Brain microvascular endothelial cell (primary cell): ENCODE data around the gene PSMB3.

Experiments
- DNase-seq: peaks from one replicate; pipeline ENCODE4 v3.0.0-alpha.2; 2020
- H3K27ac ChIP-seq: fragments of 250-450 bp; sonication (Bioruptor Pico); 2 replicates; pipeline ENCODE4 v1.5.1; 2020; ENCODE audit warnings: mild to moderate bottlenecking, moderate library complexity
- H3K27me3 ChIP-seq: fragments of 250-450 bp; sonication (Bioruptor Pico); replicated peaks from 2 replicates; pipeline ENCODE4 v1.5.1; 2020; ENCODE audit warnings: mild to moderate bottlenecking
- H3K36me3 ChIP-seq: fragments of 250-450 bp; sonication (Bioruptor Pico); replicated peaks from 2 replicates; pipeline ENCODE4 v1.5.1; 2020; ENCODE audit warnings: mild to moderate bottlenecking
- H3K4me3 ChIP-seq: 2 replicates; pipeline ENCODE4 v1.5.1; 2011; ENCODE audit warnings: low read depth, mild to moderate bottlenecking, control low read depth, low read length, moderate library complexity
- in situ Hi-C: cut with HindIII; loops from 2 replicates; pipeline ENCODE4 v1.10.0; 2017; ENCODE audit warnings: low sequenced_read_pairs, low pct_ligation_motif_present
- TF ChIP-seq, protein P1 (sequence below): IDR thresholded peaks from 2 replicates; pipeline ENCODE4 v1.5.1; 2011; ENCODE audit warnings: low read depth, mild to moderate bottlenecking, moderate library complexity, low read length, control low read depth, inconsistent platforms; ENCODE audit errors: missing control alignments

The PSMB3 gene

DNA sequence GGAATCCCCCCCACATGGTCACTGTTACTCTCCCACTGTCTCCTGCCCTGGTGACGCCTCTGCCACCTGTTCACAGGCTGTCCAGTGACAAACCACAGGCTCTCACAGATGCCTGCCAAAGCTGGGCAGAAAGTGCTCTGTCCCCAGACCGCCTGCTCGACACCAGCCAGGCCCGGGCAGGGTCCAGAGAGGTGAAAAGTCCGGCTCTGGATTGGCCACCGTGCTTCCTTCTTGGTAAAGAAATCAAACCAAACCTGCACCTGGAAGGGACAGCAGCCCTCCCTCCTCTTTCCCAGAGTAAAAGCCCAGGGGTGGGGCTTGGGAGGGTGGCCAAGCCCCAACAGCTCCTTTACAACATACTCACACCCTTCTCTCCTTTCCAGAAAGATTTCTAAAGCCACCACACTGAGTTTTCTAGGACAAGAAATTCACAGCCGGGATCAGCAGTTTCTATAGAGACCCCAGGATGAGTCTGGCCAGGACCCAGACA lies 10.6 kb upstream of the PSMB3 start:
- Histone ChIP-seq H3K27me3 (no peaks in the 10 kb centered on the region), H3K27ac (peak overlapping the region; percentile 62), H3K4me3 (no peak overlapping the region), H3K36me3 (peaks cover 29% of the 10 kb centered on the region)
- in situ Hi-C loops, result no loop called here
- TF ChIP-seq, protein P1, sequence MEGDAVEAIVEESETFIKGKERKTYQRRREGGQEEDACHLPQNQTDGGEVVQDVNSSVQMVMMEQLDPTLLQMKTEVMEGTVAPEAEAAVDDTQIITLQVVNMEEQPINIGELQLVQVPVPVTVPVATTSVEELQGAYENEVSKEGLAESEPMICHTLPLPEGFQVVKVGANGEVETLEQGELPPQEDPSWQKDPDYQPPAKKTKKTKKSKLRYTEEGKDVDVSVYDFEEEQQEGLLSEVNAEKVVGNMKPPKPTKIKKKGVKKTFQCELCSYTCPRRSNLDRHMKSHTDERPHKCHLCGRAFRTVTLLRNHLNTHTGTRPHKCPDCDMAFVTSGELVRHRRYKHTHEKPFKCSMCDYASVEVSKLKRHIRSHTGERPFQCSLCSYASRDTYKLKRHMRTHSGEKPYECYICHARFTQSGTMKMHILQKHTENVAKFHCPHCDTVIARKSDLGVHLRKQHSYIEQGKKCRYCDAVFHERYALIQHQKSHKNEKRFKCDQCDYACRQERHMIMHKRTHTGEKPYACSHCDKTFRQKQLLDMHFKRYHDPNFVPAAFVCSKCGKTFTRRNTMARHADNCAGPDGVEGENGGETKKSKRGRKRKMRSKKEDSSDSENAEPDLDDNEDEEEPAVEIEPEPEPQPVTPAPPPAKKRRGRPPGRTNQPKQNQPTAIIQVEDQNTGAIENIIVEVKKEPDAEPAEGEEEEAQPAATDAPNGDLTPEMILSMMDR, result no peak
- no peak for DNase-seq

DNA sequence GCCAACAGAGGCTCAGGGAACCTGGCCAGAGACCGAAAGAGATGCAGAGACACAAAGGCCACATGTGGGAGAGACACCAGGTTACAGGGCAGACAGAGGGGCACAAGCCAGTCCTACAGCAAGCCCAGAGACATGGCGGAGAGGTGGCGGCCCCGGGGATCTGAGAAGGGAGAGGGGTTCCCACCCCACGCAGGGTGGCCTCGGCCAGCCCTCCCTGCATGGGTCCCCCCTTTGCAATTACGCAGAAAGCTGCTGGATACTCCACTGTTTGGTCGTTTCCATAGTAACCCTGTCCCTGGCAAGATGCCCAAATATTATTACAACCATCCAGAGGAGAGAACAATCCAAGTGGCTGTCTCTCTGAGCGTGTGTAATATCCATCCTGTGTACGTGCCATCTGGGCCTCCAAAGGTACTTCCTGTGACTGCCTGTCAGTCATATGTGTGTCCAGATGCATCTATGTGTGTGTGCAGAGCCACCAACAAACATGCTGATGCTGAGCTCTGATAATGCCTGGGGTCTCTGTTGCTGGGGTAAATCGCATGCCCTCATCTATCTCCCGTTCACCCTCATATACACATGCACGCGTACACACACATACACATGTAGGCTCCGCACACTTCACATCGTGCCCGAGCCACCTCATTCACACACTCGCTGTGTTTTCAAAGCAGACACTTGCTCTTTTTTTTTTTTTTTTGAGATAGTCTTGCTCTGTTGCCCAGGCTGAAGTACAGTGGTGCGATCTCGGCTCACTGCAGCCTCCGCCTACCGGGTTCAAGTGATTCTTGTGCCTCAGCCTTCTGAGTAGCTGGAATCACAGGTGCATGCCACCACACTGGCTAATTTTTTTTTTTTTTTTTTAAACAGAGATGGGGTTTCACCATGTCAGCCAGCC lies 9.9 kb upstream of the PSMB3 start:
- peak overlapping the region; percentile 62 for H3K27ac ChIP-seq
- in situ Hi-C loops, result no loop called here
- TF ChIP-seq, protein P1, result no peak
- peak; percentile 96 for DNase-seq
- no peak overlapping the region for H3K4me3 ChIP-seq
- peaks cover 23% of the 10 kb centered on the region for H3K36me3 ChIP-seq
- H3K27me3 ChIP-seq, result no peaks in the 10 kb centered on the region

DNA sequence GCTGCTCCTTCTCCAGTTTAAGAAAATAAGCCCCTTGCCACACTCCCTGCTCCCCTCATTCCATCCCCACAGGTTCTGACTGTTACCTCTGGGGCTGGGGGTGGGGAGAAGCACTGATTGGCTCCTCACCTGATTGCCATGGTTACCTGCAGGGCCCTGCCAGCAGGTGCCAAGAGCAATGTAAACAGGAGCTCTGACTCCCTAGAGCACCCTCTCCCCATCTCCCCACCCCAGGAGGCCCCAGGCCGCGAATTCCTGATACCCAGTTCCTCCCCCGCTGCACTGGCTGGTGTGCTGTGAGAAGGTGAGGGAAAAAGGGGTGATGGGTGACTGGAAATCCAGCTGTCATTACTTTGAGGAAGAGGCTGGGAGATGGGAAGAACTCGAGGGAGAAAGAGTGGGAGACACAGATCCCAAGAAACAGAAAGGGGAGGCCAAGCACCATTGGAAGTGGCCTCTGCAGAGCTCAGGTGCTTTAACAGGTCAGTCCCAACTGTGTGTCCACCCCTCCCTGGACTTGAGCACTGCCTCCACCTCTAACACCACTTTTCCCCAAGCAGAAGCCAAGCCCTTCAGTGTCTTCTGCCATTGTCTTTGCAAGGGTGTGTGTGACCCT lies 8.9 kb upstream of the PSMB3 start:
- TF ChIP-seq, protein P1, result no peak
- DNase-seq, result no peak
- Histone ChIP-seq H3K27ac (no peak overlapping the region), H3K4me3 (no peak overlapping the region), H3K36me3 (peaks cover 14% of the 10 kb centered on the region), H3K27me3 (no peaks in the 10 kb centered on the region)
- in situ Hi-C loops, result no loop called here

DNA sequence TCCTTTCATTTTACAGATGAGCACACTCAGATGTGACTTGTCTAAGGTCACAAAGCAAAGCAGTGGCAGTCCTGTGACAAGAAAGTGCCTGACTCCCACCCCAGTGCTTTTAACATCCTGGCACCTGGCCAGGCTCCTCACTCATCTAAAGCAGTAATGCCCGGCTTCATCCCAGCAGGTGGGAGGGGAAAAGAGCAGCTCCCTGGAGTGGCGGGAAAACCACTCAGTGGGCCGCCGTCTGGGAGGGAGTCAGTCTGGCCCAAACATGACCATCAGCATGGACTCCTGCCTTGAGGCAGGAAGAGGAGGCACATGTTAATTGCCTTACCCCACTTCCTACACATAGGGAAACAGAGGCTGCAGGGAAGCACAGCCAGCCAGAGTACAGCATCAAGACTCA lies 7.0 kb upstream of the PSMB3 start:
- Histone ChIP-seq H3K27ac (no peak overlapping the region), H3K36me3 (no peaks in the 10 kb centered on the region), H3K27me3 (no peaks in the 10 kb centered on the region), H3K4me3 (peak overlapping the region; percentile 99)
- TF ChIP-seq, protein P1, result no peak
- in situ Hi-C loops, result no loop called here
- no peak for DNase-seq

DNA sequence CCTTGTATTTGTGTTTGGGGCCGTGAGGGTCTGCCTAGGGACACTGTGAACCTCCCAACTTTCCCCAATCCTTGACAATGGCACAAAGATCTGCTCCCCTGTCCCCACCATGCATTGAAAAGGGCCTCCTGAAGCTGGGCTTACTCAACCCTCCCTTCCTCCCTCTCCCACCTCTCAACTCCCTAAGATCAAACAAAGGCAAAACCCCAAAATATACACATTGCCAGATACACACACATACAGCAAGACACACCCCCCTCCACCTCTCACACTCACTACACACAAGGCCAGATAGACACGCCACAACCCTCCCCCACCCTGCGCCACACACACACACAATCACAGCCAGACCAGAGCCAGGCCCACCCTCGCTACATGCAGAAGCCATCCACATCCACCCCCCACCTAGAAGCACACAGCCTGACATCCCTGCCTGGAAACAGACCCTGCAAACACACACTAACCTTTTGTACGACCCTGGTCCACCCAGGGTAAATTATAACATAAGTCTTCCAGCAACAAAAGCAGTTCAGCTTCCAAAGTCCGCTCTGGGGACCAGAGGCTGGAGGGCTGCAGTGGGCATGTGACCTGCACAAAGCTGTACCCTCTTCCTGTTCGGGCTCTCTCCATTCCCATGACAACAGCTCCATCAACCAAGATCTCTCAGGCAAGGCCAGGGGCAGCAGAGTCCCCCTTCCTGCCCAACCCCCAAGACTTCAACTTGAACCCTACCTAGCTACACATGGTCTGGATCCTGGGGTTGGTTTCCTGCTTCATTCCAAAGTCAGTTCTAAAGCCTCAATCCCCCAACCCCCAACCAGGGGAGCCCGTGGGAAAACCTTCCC lies 6.3 kb upstream of the PSMB3 start:
- no peaks in the 10 kb centered on the region for H3K27me3 ChIP-seq
- H3K27ac ChIP-seq, result no peak overlapping the region
- peak overlapping the region; percentile 99 for H3K4me3 ChIP-seq
- in situ Hi-C loops, result no loop called here
- H3K36me3 ChIP-seq, result no peaks in the 10 kb centered on the region
- DNase-seq, result no peak
- TF ChIP-seq, protein P1, result no peak
